Measurements from ENCODE around the gene PEX11A.

The PEX11A gene

GRCh38 chr15:89654847-89655805, 35.4 kb downstream of the PEX11A start, which contains the start of gene KIF7:
KIF7 (minus strand) TSS chr15:89655467; CDS start chr15:89652930, 2,537 bp downstream.
- peak; percentile 58 for DNase-seq

- DNase-seq: peak; percentile 84
Observed at GRCh38 chr15:89654301-89654761, 36.2 kb downstream of the PEX11A start.

- DNase-seq: no peak
Observed at GRCh38 chr15:89653578-89653977, 37.0 kb downstream of the PEX11A start.

GRCh38 chr15:89652666-89653065, 37.9 kb downstream of the PEX11A start:
- no peak for DNase-seq

- DNase-seq: no peak
Observed at GRCh38 chr15:89652131-89652530, 38.4 kb downstream of the PEX11A start.

GRCh38 chr15:89649716-89650115, 40.8 kb downstream of the PEX11A start:
- DNase-seq: no peak

GRCh38 chr15:89649013-89649625, 41.4 kb downstream of the PEX11A start:
- DNase-seq: no peak

GRCh38 chr15:89648106-89649012, 42.2 kb downstream of the PEX11A start:
- DNase-seq: no peak

GRCh38 chr15:89647191-89647851, 43.2 kb downstream of the PEX11A start:
- DNase-seq: peak; percentile 51

- no peak for DNase-seq
Observed at GRCh38 chr15:89646416-89647141, 44.0 kb downstream of the PEX11A start.

- no peak for DNase-seq
Observed at GRCh38 chr15:89645680-89646079, 44.9 kb downstream of the PEX11A start.

- no peak for DNase-seq
Observed at GRCh38 chr15:89642106-89642505, 48.4 kb downstream of the PEX11A start.

- no peak for DNase-seq
Observed at GRCh38 chr15:89641053-89641452, 49.5 kb downstream of the PEX11A start.

GRCh38 chr15:89640245-89640644, 50.3 kb downstream of the PEX11A start:
- DNase-seq: no peak

GRCh38 chr15:89633585-89633984, 57.0 kb downstream of the PEX11A start:
- DNase-seq: no peak

- DNase-seq: no peak
Observed at GRCh38 chr15:89632563-89633430, 57.8 kb downstream of the PEX11A start.

GRCh38 chr15:89631902-89632264, 58.7 kb downstream of the PEX11A start:
- DNase-seq: no peak

All from EL (cell line).